ENCODE measurements around the gene ZMYND11. TPM values are rescaled to one million over a fixed set of nuclear protein-coding genes. Genes with fewer than 3 reads are reported as not detected.

The ZMYND11 gene
- total and polyA plus RNA-seq, 2 of the 13 experiments (the other 11 are each of a cell fraction or from before 2014, with no cell fraction given), result 17.5 to 38.7 TPM

DNA sequence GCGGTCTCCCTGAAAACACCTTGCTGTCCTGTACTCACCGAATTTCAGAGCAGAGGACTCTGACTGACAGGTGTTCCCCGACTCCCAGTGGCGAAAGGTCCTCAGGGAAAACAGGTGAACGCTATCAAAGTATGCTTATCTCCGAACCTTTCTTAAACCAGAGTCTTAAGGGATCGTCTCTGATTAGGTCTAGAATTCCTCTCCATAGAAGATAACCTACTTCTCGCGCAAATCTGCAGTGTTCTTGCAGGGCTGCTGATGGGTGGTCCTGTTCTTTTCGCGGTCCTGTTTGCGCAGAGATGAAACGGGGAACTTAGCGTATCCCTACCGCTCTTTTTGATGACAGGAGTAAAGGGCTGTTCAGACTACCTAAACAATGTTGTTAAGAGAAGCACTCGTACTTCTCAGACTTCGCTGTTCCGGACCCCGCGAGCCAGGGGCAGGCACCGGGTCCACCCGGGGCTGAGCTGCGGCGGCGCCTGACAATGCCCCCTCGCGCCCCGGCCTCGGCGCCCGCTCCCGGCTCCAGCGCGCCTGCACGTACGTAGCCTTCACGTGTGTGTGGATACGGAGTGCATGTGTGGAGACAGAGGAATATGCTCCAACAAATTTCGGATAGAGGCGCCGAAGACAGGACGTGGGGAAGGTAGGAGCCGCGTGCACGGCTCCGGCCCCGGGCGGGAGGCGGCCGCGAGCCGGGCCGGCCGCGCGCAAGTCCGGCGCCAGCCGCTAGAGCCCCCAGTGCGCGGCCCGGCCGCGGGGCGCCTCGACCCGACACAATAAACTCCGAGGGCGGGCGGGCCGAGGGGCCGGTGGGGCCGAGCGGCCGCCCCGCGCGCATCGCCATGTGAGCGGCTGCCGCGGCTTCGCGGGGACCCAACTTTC, 766 bp upstream of the ZMYND11 start:
- in situ Hi-C loops (cut with HindIII; ENCODE audit: extremely low pct_ligation_motif_present, low pct_unique_long_range_greater_than_20kb), result no loop called here
- WGBS (ENCODE audit: low lambda C conversion rate), result under 1% methylated on average over 19 of the region's 84 CpGs
- Histone ChIP-seq H3K27ac (ENCODE audit: extremely low read length, insufficient read depth, low read length) (peak overlapping the region; percentile 86), H3K79me2 (ENCODE audit: insufficient read depth, low read length) (peaks cover 42% of the 10 kb centered on the region), H3K36me3 (replicated peaks in 1 of 2; ENCODE audit: control insufficient read depth in 1 of 2, insufficient read depth in 2 of 2, low read length in 2 of 2) (no peaks in the 10 kb centered on the region), H2AFZ (ENCODE audit: low read length) (peak overlapping the region; percentile 8), H3K4me2 (ENCODE audit: low read depth, low read length) (peak overlapping the region; percentile 84), H3K4me3 (replicated peaks in 1 of 3; ENCODE audit: insufficient read depth in 1 of 3, low read depth in 2 of 3, low read length in 3 of 3) (peak overlapping the region; percentile 58 to 78 (median 67)), H3K9me3 (ENCODE audit: low read length) (no peaks in the 10 kb centered on the region), H4K20me1 (ENCODE audit: insufficient read depth, low read length) (peaks cover 7% of the 10 kb centered on the region; the same call in 1 of the 2 replicates), H3K27me3 (ENCODE audit: control insufficient read depth in 1 of 2, insufficient read depth in 2 of 2, low read length in 2 of 2) (no peaks in the 10 kb centered on the region), H3K4me1 (ENCODE audit: insufficient read depth, low read length) (peaks cover 47% of the 10 kb centered on the region), H3K9ac (ENCODE audit: insufficient read depth, low read depth, low read length) (peak overlapping the region; percentile 97)
- peak; percentile 26 for ATAC-seq
- ChIA-PET CTCF (ENCODE audit: low intra/inter-chr PET ratio, low total read pairs) (no interaction called here), POLR2A (no interaction called here)
- BruUV-seq (replicated peaks), result no TSS peak
- FAIRE-seq, result peak; percentile 74
- intact Hi-C loops (cut with micrococcal nuclease; ENCODE audit: unreplicated experiment), result no loop called here
- no peak for DNase-seq (ENCODE audit: low spot score)
- TF ChIP-seq, protein P1, sequence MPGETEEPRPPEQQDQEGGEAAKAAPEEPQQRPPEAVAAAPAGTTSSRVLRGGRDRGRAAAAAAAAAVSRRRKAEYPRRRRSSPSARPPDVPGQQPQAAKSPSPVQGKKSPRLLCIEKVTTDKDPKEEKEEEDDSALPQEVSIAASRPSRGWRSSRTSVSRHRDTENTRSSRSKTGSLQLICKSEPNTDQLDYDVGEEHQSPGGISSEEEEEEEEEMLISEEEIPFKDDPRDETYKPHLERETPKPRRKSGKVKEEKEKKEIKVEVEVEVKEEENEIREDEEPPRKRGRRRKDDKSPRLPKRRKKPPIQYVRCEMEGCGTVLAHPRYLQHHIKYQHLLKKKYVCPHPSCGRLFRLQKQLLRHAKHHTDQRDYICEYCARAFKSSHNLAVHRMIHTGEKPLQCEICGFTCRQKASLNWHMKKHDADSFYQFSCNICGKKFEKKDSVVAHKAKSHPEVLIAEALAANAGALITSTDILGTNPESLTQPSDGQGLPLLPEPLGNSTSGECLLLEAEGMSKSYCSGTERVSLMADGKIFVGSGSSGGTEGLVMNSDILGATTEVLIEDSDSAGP (CRISPR knock-in tag; IDR thresholded peaks at IDR 0.05; ENCODE audit: borderline replicate concordance), result peak; percentile 16; the same call in 1 of the 2 replicates
- TF ChIP-seq, protein P2, sequence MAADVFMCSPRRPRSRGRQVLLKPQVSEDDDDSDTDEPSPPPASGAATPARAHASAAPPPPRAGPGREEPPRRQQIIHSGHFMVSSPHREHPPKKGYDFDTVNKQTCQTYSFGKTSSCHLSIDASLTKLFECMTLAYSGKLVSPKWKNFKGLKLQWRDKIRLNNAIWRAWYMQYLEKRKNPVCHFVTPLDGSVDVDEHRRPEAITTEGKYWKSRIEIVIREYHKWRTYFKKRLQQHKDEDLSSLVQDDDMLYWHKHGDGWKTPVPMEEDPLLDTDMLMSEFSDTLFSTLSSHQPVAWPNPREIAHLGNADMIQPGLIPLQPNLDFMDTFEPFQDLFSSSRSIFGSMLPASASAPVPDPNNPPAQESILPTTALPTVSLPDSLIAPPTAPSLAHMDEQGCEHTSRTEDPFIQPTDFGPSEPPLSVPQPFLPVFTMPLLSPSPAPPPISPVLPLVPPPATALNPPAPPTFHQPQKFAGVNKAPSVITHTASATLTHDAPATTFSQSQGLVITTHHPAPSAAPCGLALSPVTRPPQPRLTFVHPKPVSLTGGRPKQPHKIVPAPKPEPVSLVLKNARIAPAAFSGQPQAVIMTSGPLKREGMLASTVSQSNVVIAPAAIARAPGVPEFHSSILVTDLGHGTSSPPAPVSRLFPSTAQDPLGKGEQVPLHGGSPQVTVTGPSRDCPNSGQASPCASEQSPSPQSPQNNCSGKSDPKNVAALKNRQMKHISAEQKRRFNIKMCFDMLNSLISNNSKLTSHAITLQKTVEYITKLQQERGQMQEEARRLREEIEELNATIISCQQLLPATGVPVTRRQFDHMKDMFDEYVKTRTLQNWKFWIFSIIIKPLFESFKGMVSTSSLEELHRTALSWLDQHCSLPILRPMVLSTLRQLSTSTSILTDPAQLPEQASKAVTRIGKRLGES (CRISPR knock-in tag; IDR thresholded peaks at IDR 0.05; ENCODE audit: borderline replicate concordance), result peak; percentile 20; the same call in 1 of the 2 replicates
- TF ChIP-seq ZNF296 (CRISPR knock-in tag; conservative IDR thresholded peaks at IDR 0.05) (no peak), THAP11 (CRISPR knock-in tag; IDR thresholded peaks at IDR 0.05) (0 out of 2 replicates have a peak, but pooled peaks have one; percentile 4), BORCS8-MEF2B (CRISPR knock-in tag; IDR thresholded peaks at IDR 0.05) (0 out of 2 replicates have a peak, but pooled peaks have one; percentile 17), ETV6 (CRISPR knock-in tag; conservative IDR thresholded peaks at IDR 0.05) (0 out of 2 replicates have a peak, but pooled peaks have one; percentile 63), ZC3H13 (CRISPR knock-in tag; IDR thresholded peaks at IDR 0.05) (peak; percentile 60; the same call in 1 of the 2 replicates), KAT7 (CRISPR knock-in tag; IDR thresholded peaks at IDR 0.05; ENCODE audit: borderline replicate concordance) (peak; percentile 80), ZNF263 (CRISPR knock-in tag; IDR thresholded peaks at IDR 0.05) (peak; percentile 43), ASH2L (IDR thresholded peaks at IDR 0.05; ENCODE audit: insufficient read length, low read depth, low read length) (peak; percentile 55)
- TF ChIP-seq, protein P3, sequence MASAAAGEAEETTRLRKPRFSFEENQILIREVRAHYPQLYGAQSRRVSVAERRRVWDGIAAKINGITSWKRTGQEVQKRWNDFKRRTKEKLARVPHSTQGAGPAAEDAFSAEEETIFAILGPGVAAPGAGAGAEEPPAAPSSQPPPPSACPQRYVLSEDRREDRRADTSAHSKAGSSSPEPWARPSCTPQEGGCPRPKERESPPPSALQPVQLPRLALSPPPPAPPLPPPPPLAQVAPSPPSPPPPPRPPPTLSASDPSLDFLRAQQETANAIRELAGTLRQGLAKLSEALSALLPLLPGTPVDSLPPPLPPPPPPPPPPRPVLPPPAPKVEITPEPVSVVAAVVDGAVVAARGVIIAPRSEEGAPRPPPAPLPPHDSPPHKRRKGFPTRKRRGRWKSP (CRISPR knock-in tag; IDR thresholded peaks at IDR 0.05), result peak; percentile 80
- TF ChIP-seq, protein P4, sequence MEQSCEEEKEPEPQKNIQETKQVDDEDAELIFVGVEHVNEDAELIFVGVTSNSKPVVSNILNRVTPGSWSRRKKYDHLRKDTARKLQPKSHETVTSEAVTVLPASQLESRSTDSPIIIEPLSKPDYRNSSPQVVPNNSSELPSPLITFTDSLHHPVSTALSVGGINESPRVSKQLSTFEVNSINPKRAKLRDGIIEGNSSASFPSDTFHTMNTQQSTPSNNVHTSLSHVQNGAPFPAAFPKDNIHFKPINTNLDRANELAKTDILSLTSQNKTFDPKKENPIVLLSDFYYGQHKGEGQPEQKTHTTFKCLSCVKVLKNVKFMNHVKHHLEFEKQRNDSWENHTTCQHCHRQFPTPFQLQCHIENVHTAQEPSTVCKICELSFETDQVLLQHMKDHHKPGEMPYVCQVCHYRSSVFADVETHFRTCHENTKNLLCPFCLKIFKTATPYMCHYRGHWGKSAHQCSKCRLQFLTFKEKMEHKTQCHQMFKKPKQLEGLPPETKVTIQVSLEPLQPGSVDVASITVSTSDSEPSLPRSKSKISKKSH (CRISPR knock-in tag; IDR thresholded peaks at IDR 0.05; ENCODE audit: borderline replicate concordance), result no peak
- TF ChIP-seq, protein P5, sequence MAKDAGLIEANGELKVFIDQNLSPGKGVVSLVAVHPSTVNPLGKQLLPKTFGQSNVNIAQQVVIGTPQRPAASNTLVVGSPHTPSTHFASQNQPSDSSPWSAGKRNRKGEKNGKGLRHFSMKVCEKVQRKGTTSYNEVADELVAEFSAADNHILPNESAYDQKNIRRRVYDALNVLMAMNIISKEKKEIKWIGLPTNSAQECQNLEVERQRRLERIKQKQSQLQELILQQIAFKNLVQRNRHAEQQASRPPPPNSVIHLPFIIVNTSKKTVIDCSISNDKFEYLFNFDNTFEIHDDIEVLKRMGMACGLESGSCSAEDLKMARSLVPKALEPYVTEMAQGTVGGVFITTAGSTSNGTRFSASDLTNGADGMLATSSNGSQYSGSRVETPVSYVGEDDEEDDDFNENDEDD (CRISPR knock-in tag; IDR thresholded peaks at IDR 0.05; ENCODE audit: borderline replicate concordance), result peak; percentile 48; the same call in 1 of the 2 replicates

Measured in HepG2 (cell line).